Measurements from ENCODE around the gene VSX1. TPM values are rescaled to one million over a fixed set of nuclear protein-coding genes. Genes with fewer than 3 reads are reported as not detected.

Gene VSX1
- total and polyA plus RNA-seq, 2 experiments from 2014 or later: not detected

GRCh38 chr20:25033265-25033923 lies 48.5 kb downstream of the VSX1 start:
- Histone ChIP-seq H3K79me2 (peaks cover 18% of the 10 kb centered on the region), H3K27me3 (no peaks in the 10 kb centered on the region), H3K4me2 (peak overlapping the region; percentile 3), H4K20me1 (ENCODE audit: insufficient read depth, poor library complexity, severe bottlenecking) (peaks cover 2% of the 10 kb centered on the region), H2AFZ (no peak overlapping the region), H3K27ac (peak overlapping the region; percentile 46), H3K9me2 (replicated peaks; ENCODE audit: insufficient read depth) (no peaks in the 10 kb centered on the region), H3K9me3 (ENCODE audit: low read depth) (no peaks in the 10 kb centered on the region), H3K36me3 (replicated peaks; ENCODE audit: insufficient read depth, low read depth) (no peaks in the 10 kb centered on the region), H3K4me1 (ENCODE audit: insufficient read depth) (peaks cover 35% of the 10 kb centered on the region), H3K4me3 (no peak overlapping the region)
- peak; percentile 50 for DNase-seq (ENCODE audit: low spot score)
- 51% methylated on average over 6 of the region's 6 CpGs for WGBS (ENCODE audit: low lambda C conversion rate, missing lambda C conversion rate)
- TF ChIP-seq CTCF (IDR thresholded peaks at IDR 0.05; ENCODE audit: poor library complexity) (no peak), EZH2phosphoT487 (IDR thresholded peaks at IDR 0.05; ENCODE audit: low read depth, severe bottlenecking, unreplicated experiment) (no peak), EZH2 (IDR thresholded peaks at IDR 0.05; ENCODE audit: borderline replicate concordance) (no peak)

DNA sequence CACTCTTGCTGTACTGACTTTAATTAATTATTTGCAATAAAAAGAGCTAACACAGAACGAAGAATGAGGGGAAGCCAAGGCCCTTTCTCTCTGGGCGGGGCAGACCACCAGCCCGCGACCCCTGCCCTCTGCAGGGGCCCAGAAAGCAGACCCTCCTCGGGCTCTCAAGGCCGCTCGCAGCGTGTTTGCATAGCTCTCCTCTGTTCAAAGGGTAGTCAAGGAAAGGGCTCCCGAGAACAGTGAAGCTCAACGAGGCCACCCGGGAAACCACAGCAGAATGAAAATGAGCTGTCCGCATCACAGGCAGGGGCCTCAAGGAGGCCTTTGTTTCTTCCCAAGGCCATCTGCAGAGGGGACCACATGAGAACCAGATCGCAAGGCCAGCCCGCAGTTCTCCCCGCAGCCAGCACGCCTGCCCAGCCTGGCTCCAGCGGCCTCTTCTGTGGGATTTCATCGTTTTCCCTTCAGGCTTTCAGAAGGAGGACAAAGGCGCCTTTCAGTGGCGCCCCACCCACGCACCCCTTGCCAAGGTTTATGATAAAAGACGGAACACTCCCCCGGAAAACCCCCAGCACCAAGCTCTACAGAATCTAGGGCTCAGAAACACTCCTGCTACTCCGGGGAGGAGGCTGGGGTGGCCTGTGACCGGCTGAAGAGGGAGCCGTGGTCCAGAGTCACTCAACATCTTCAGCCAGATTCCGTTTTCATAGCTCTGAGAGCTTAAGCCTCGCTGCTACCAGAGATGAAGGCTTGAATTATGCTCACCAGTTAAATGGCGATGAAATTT lies 49.3 kb downstream of the VSX1 start:
- no peak for DNase-seq (ENCODE audit: low spot score)

GRCh38 chr20:25032065-25032477 lies 49.9 kb downstream of the VSX1 start:
- Histone ChIP-seq H3K9me2 (replicated peaks; ENCODE audit: insufficient read depth) (no peaks in the 10 kb centered on the region), H3K36me3 (replicated peaks; ENCODE audit: insufficient read depth, low read depth) (no peaks in the 10 kb centered on the region), H2AFZ (no peak overlapping the region), H3K4me1 (ENCODE audit: insufficient read depth) (peaks cover 33% of the 10 kb centered on the region), H3K27me3 (no peaks in the 10 kb centered on the region), H3K9me3 (ENCODE audit: low read depth) (no peaks in the 10 kb centered on the region), H4K20me1 (ENCODE audit: insufficient read depth, poor library complexity, severe bottlenecking) (no peaks in the 10 kb centered on the region), H3K79me2 (peaks cover 15% of the 10 kb centered on the region), H3K4me3 (no peak overlapping the region), H3K27ac (peak overlapping the region; percentile 46), H3K4me2 (no peak overlapping the region)
- DNase-seq (ENCODE audit: low spot score): no peak
- WGBS (ENCODE audit: low lambda C conversion rate, missing lambda C conversion rate): 96% methylated on average over 16 of the region's 16 CpGs
- TF ChIP-seq EZH2phosphoT487 (IDR thresholded peaks at IDR 0.05; ENCODE audit: low read depth, severe bottlenecking, unreplicated experiment) (no peak), EZH2 (IDR thresholded peaks at IDR 0.05; ENCODE audit: borderline replicate concordance) (no peak), CTCF (IDR thresholded peaks at IDR 0.05; ENCODE audit: poor library complexity) (no peak)

More for the DNA sequence above, 49.3 kb downstream of the VSX1 start:
- H3K4me1 ChIP-seq (ENCODE audit: insufficient read depth): peaks cover 35% of the 10 kb centered on the region
- WGBS (ENCODE audit: low lambda C conversion rate, missing lambda C conversion rate): 80% methylated on average over 29 of the region's 29 CpGs
- H3K9me3 ChIP-seq (ENCODE audit: low read depth): no peaks in the 10 kb centered on the region
- no peak for TF ChIP-seq EZH2phosphoT487 (IDR thresholded peaks at IDR 0.05; ENCODE audit: low read depth, severe bottlenecking, unreplicated experiment)
- no peak for TF ChIP-seq CTCF (IDR thresholded peaks at IDR 0.05; ENCODE audit: poor library complexity)
- TF ChIP-seq EZH2 (IDR thresholded peaks at IDR 0.05; ENCODE audit: borderline replicate concordance): no peak
- no peak overlapping the region for H3K4me3 ChIP-seq
- H3K36me3 ChIP-seq (replicated peaks; ENCODE audit: insufficient read depth, low read depth): no peaks in the 10 kb centered on the region
- no peaks in the 10 kb centered on the region for H3K27me3 ChIP-seq
- peak overlapping the region; percentile 46 for H3K27ac ChIP-seq
- no peaks in the 10 kb centered on the region for H4K20me1 ChIP-seq (ENCODE audit: insufficient read depth, poor library complexity, severe bottlenecking)
- no peak overlapping the region for H2AFZ ChIP-seq
- peaks cover 18% of the 10 kb centered on the region for H3K79me2 ChIP-seq
- no peaks in the 10 kb centered on the region for H3K9me2 ChIP-seq (replicated peaks; ENCODE audit: insufficient read depth)
- H3K4me2 ChIP-seq: peak overlapping the region; percentile 3
